Keratinocyte (primary cell): ENCODE measurements around the gene TRPT1.

ENCODE experiments used
- CTCF ChIP-seq, 3 experiments: IDR thresholded peaks in 1 of 3; conservative IDR thresholded peaks in 1 of 3; optimal IDR thresholded peaks in 1 of 3; 2 replicates in 2 of 3; 3 replicates in 1 of 3; pipeline versions ENCODE3 to v1.5.1; 2011; ENCODE audit warnings: low read length in 3 of 3, mild to moderate bottlenecking in 3 of 3, moderate library complexity in 2 of 3, control low read depth in 1 of 3, inconsistent platforms in 1 of 3; ENCODE audit not compliant: insufficient read depth in 2 of 3; ENCODE audit errors: extremely low read depth in 1 of 3
- EZH2 ChIP-seq: IDR thresholded peaks from one replicate; pipeline ENCODE4 v1.6.1; 2012; ENCODE audit warnings: inconsistent platforms, mild to moderate bottlenecking, low read length, moderate library complexity

GRCh38 chr11:64176751-64177150 lies 49.2 kb downstream of the TRPT1 start:
- TF ChIP-seq CTCF (optimal IDR thresholded peaks at IDR 0.05 in 1 of 3, IDR thresholded peaks at IDR 0.05 in 1 of 3, conservative IDR thresholded peaks at IDR 0.05 in 1 of 3; ENCODE audit: extremely low read depth in 1 of 3, insufficient read depth in 2 of 3, low read length in 3 of 3) (no peak), EZH2 (no peak)
